Ectodermal cell (in vitro differentiated cells): ENCODE data around the gene RNASE13.

Source experiments
- H3K27ac ChIP-seq: 2 replicates; pipeline ENCODE4 v1.7.0; 2013; ENCODE audit warnings: mild to moderate bottlenecking, low read depth, low read length; ENCODE audit not compliant: insufficient read depth, poor library complexity, severe bottlenecking
- H3K27me3 ChIP-seq: 2 replicates; pipeline ENCODE4 v1.7.0; 2013; ENCODE audit warnings: mild to moderate bottlenecking, low read length; ENCODE audit not compliant: insufficient read depth, control insufficient read depth, poor library complexity, severe bottlenecking
- H3K36me3 ChIP-seq: one replicate; pipeline ENCODE4 v1.7.0; 2013; ENCODE audit warnings: low read length; ENCODE audit not compliant: control insufficient read depth, insufficient read depth
- H3K4me1 ChIP-seq: one replicate; pipeline ENCODE4 v1.7.0; 2013; ENCODE audit warnings: low read length; ENCODE audit not compliant: control insufficient read depth, insufficient read depth
- H3K4me3 ChIP-seq: 2 replicates; pipeline ENCODE4 v1.7.0; 2013; ENCODE audit warnings: low read depth, low read length, control low read depth; ENCODE audit not compliant: insufficient read depth
- H3K9me3 ChIP-seq: 2 replicates; pipeline ENCODE4 v1.7.0; 2013; ENCODE audit warnings: mild to moderate bottlenecking, low read length, moderate library complexity; ENCODE audit not compliant: control insufficient read depth
- WGBS, 2 experiments: methylation state at CpG; one replicate each; pipeline ENCODE4 v1.1.7; 2013; ENCODE audit warnings: missing lambda C conversion rate in 2 of 2; 5-methylcytosine and 5-hydroxymethylcytosine counted together

RNASE13 gene

GRCh38 chr14:21063479-21063878 is 28.9 kb upstream of the RNASE13 start:
- Histone ChIP-seq H3K27ac (no peak overlapping the region), H3K4me3 (no peak overlapping the region), H3K9me3 (no peaks in the 10 kb centered on the region), H3K4me1 (peaks cover 8% of the 10 kb centered on the region), H3K27me3 (peaks cover 4% of the 10 kb centered on the region), H3K36me3 (no peaks in the 10 kb centered on the region)
- 70 to 71% methylated on average over 3 of the region's 3 CpGs for WGBS, 2 experiments

DNA sequence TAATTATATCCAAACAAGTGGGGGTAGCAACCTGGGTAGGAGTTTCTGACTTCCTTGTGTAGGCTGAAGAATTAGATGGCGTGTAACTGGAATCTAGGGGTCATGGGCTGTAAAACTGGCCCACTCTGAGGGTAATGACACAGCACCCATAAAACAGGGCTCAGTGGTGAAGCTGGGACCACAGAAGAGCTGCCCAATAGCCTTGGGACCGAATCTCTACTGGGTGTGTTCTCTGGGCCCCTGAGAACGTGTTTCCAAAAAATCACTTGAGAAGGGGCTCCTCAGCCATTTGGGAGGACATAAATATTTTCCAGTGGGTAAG is 26.7 kb upstream of the RNASE13 start:
- no peaks in the 10 kb centered on the region for H3K27me3 ChIP-seq
- no peak overlapping the region for H3K4me3 ChIP-seq
- WGBS, 2 experiments: 90 to 91% methylated on average over 3 of the region's 3 CpGs
- H3K4me1 ChIP-seq: peaks cover 8% of the 10 kb centered on the region
- no peaks in the 10 kb centered on the region for H3K9me3 ChIP-seq
- H3K27ac ChIP-seq: no peak overlapping the region
- no peaks in the 10 kb centered on the region for H3K36me3 ChIP-seq

GRCh38 chr14:21060614-21061346 is 26.2 kb upstream of the RNASE13 start:
- Histone ChIP-seq H3K36me3 (no peaks in the 10 kb centered on the region), H3K9me3 (no peaks in the 10 kb centered on the region), H3K4me1 (peaks cover 8% of the 10 kb centered on the region), H3K27ac (no peak overlapping the region), H3K27me3 (no peaks in the 10 kb centered on the region), H3K4me3 (no peak overlapping the region)
- 88 to 90% methylated on average over 13 of the region's 13 CpGs for WGBS, 2 experiments

- WGBS, 2 experiments: 86 to 93% methylated on average over 7 to 8 of the region's 8 CpGs
- no peak overlapping the region for H3K27ac ChIP-seq
- H3K4me3 ChIP-seq: no peak overlapping the region
- no peaks in the 10 kb centered on the region for H3K27me3 ChIP-seq
- H3K36me3 ChIP-seq: no peaks in the 10 kb centered on the region
- H3K9me3 ChIP-seq: no peaks in the 10 kb centered on the region
- H3K4me1 ChIP-seq: peaks cover 8% of the 10 kb centered on the region
These were observed 25.4 kb upstream of the RNASE13 start for GRCh38 chr14:21059842-21060613.

- H3K27ac ChIP-seq: no peak overlapping the region
- no peak overlapping the region for H3K4me3 ChIP-seq
- no peaks in the 10 kb centered on the region for H3K27me3 ChIP-seq
- H3K36me3 ChIP-seq: no peaks in the 10 kb centered on the region
- peaks cover 8% of the 10 kb centered on the region for H3K4me1 ChIP-seq
- 91% methylated on average over 5 of the region's 5 CpGs for WGBS, 2 experiments
- no peaks in the 10 kb centered on the region for H3K9me3 ChIP-seq
These were observed 24.3 kb upstream of the RNASE13 start for GRCh38 chr14:21058903-21059302.

- WGBS, 2 experiments: 88 to 89% methylated on average over 8 of the region's 8 CpGs
- Histone ChIP-seq H3K4me3 (no peak within 1 kb of the TSS), H3K27ac (no peak within 1 kb of the TSS), H3K27me3 (no peaks in the 10 kb centered on the region), H3K9me3 (no peaks in the 10 kb centered on the region), H3K36me3 (no peaks in the 10 kb centered on the region), H3K4me1 (no peaks in the 10 kb centered on the region)
These were observed 23.4 kb upstream of the RNASE13 start, which contains the start of gene RNASE8 for GRCh38 chr14:21057803-21058675. Gene RNASE8, plus strand, starts transcription at chr14:21057822. Its CDS starts 71 bp downstream, at chr14:21057893.

- Histone ChIP-seq H3K4me1 (no peaks in the 10 kb centered on the region), H3K27me3 (no peaks in the 10 kb centered on the region), H3K36me3 (no peaks in the 10 kb centered on the region), H3K27ac (no peak overlapping the region), H3K4me3 (no peak overlapping the region), H3K9me3 (no peaks in the 10 kb centered on the region)
- WGBS, 2 experiments: 91 to 92% methylated on average over 10 of the region's 10 CpGs
These were observed 22.0 kb upstream of the RNASE13 start for GRCh38 chr14:21056520-21057163.

- H3K9me3 ChIP-seq: no peaks in the 10 kb centered on the region
- H3K27me3 ChIP-seq: no peaks in the 10 kb centered on the region
- H3K27ac ChIP-seq: no peak overlapping the region
- WGBS, 2 experiments: 63 to 67% methylated on average over 5 of the region's 5 CpGs
- H3K36me3 ChIP-seq: no peaks in the 10 kb centered on the region
- no peaks in the 10 kb centered on the region for H3K4me1 ChIP-seq
- H3K4me3 ChIP-seq: no peak overlapping the region
These were observed 21.0 kb upstream of the RNASE13 start for GRCh38 chr14:21055432-21056117.

- no peak overlapping the region for H3K27ac ChIP-seq
- H3K4me1 ChIP-seq: no peaks in the 10 kb centered on the region
- H3K4me3 ChIP-seq: no peak overlapping the region
- no peaks in the 10 kb centered on the region for H3K36me3 ChIP-seq
- 91 to 100% methylated on average over 2 of the region's 4 CpGs for WGBS, 2 experiments
- no peaks in the 10 kb centered on the region for H3K27me3 ChIP-seq
- H3K9me3 ChIP-seq: no peaks in the 10 kb centered on the region
These were observed 20.1 kb upstream of the RNASE13 start for GRCh38 chr14:21054768-21055145.
